ENCODE measurements around the gene SLAMF7. TPM values are rescaled to one million over a fixed set of nuclear protein-coding genes. Genes with fewer than 3 reads are reported as not detected.

SLAMF7 gene
- total and polyA plus RNA-seq, 2 of the 8 experiments (the other 6 are each of a cell fraction or from before 2014, with no cell fraction given) = not detected

DNA sequence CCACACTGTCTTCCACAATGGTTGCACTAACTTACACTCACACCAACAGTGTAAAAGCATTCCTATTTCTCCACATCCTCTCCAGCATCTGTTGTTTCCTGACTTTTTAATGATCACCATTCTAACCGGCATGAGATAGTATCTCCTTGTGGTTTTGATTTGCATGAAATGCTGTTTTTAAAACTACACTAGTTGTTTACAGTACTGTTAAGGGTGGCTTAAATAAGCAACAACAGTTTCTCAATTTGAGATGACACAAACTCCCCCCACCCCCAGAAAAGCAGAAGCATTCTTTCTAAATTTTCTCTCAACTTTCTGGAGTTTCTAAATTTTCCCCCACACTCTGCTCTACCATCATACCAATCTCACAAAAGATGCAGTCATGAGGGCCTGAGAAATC, 7.1 kb upstream of the SLAMF7 start:
- ChIA-PET CTCF (ENCODE audit: partially characterized antibody) (interaction anchor here (1.8 kb wide), 2 partner anchors 9 to 46 kb away, joined by 4 to 7 read pairs; no protein-coding TSS in a partner anchor), POLR2A (ENCODE audit: partially characterized antibody) (no interaction called here)
- Histone ChIP-seq H3K9ac (replicated peaks in 1 of 4; ENCODE audit: extremely low read depth in 1 of 4, low read depth in 3 of 4, low read length in 3 of 4) (no peak overlapping the region), H2BK120ac (replicated peaks; ENCODE audit: low read depth, low read length) (no peak overlapping the region), H2BK20ac (ENCODE audit: low read length) (no peak overlapping the region), H3K4me2 (ENCODE audit: insufficient read depth in 1 of 2, low read depth in 2 of 2, low read length in 2 of 2) (no peak overlapping the region), H3K36me3 (ENCODE audit: control insufficient read depth in 2 of 4, insufficient read depth in 4 of 4, low read length in 3 of 4) (no peaks in the 10 kb centered on the region), H2BK12ac (ENCODE audit: low read depth, low read length) (no peak overlapping the region), H4K5ac (ENCODE audit: insufficient read length, low read depth, low read length) (no peak overlapping the region), H3K9me3 (ENCODE audit: insufficient read depth in 2 of 2, low read depth in 1 of 2, low read length in 1 of 2) (no peaks in the 10 kb centered on the region), H3K18ac (ENCODE audit: extremely low read depth, low read length) (no peak overlapping the region), H3K79me2 (ENCODE audit: control insufficient read depth in 1 of 2, insufficient read depth in 2 of 2, low read length in 2 of 2) (no peaks in the 10 kb centered on the region), H3K23me2 (ENCODE audit: low read depth, low read length) (no peaks in the 10 kb centered on the region), H2AFZ (ENCODE audit: low read length) (no peak overlapping the region), H3K4me3 (ENCODE audit: extremely low read depth in 1 of 4, insufficient read depth in 2 of 4, low read depth in 3 of 4, low read length in 4 of 4) (no peak overlapping the region), H3K4me1 (replicated peaks in 1 of 4; ENCODE audit: control insufficient read depth in 3 of 4, insufficient read depth in 4 of 4, low read length in 3 of 4) (no peaks in the 10 kb centered on the region), H3K27me3 (replicated peaks in 1 of 4; ENCODE audit: control insufficient read depth in 3 of 4, extremely low read depth in 1 of 4, insufficient read depth in 3 of 4, low read length in 3 of 4) (no peaks in the 10 kb centered on the region), H3K4ac (replicated peaks; ENCODE audit: insufficient read length, low read depth, low read length) (no peak overlapping the region), H2AK5ac (ENCODE audit: low read depth, low read length) (no peak overlapping the region), H2BK15ac (ENCODE audit: low read length) (no peak overlapping the region), H3K56ac (replicated peaks; ENCODE audit: insufficient read length, low read depth, low read length) (no peak overlapping the region), H4K91ac (replicated peaks; ENCODE audit: insufficient read length, low read length) (no peak overlapping the region), H3K23ac (ENCODE audit: insufficient read length) (no peak overlapping the region), H3K27ac (ENCODE audit: low read depth, low read length) (no peak overlapping the region), H3K79me1 (ENCODE audit: low read depth, low read length) (no peaks in the 10 kb centered on the region), H3K14ac (ENCODE audit: insufficient read length) (no peak overlapping the region), H4K20me1 (replicated peaks in 1 of 2; ENCODE audit: control insufficient read depth in 1 of 2, insufficient read depth in 2 of 2, low read length in 2 of 2) (no peaks in the 10 kb centered on the region), H4K8ac (ENCODE audit: extremely low read depth, insufficient read depth, low read length) (no peak overlapping the region), H2BK5ac (ENCODE audit: low read depth, low read length) (no peak overlapping the region)
- TF ChIP-seq CBX5 (IDR thresholded peaks at IDR 0.05; ENCODE audit: low read depth, low read length) (no peak), PHF8 (conservative IDR thresholded peaks at IDR 0.05; ENCODE audit: low read depth, low read length) (no peak), SRF (IDR thresholded peaks at IDR 0.05; ENCODE audit: low read depth, low read length) (no peak), RXRA (IDR thresholded peaks at IDR 0.05; ENCODE audit: insufficient read depth, low read depth, low read length) (no peak), CEBPB (IDR thresholded peaks at IDR 0.05; ENCODE audit: low read depth, low read length) (no peak), SAP30 (IDR thresholded peaks at IDR 0.05; ENCODE audit: insufficient read depth, insufficient replicate concordance, low read length) (no peak), RAD21 (IDR thresholded peaks at IDR 0.05 in 1 of 2, conservative IDR thresholded peaks at IDR 0.05 in 1 of 2; ENCODE audit: low read depth in 2 of 2, low read length in 2 of 2) (no peak), YY1 (IDR thresholded peaks at IDR 0.05; ENCODE audit: low read depth, low read length) (no peak), TAF1 (IDR thresholded peaks at IDR 0.05; ENCODE audit: low read depth, low read length) (no peak), ASH2L (IDR thresholded peaks at IDR 0.05; ENCODE audit: low read length) (no peak), CBX8 (IDR thresholded peaks at IDR 0.05; ENCODE audit: borderline replicate concordance, low read depth, low read length) (no peak), GTF2F1 (IDR thresholded peaks at IDR 0.05; ENCODE audit: borderline replicate concordance, low read depth, low read length) (no peak), SIN3A (conservative IDR thresholded peaks at IDR 0.05 in 1 of 2, IDR thresholded peaks at IDR 0.05 in 1 of 2; ENCODE audit: low read depth in 1 of 2, low read length in 2 of 2) (no peak), BACH1 (IDR thresholded peaks at IDR 0.05; ENCODE audit: low read length) (no peak)
- TF ChIP-seq, protein P1, sequence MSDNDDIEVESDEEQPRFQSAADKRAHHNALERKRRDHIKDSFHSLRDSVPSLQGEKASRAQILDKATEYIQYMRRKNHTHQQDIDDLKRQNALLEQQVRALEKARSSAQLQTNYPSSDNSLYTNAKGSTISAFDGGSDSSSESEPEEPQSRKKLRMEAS (IDR thresholded peaks at IDR 0.05) = no peak
- no peak for FAIRE-seq
- DNase-seq (ENCODE audit: low read depth in 1 of 2, low spot score in 2 of 2) = no peak
- 80% methylated on average over 1 of the region's 1 CpG; no CpG with 5 or more reads in 1 of the 2 experiments for WGBS, 2 experiments (ENCODE audit: extremely low coverage in 1 of 2, insufficient coverage in 1 of 2, insufficient read length in 1 of 2, insufficient replicate concordance in 2 of 2, low coverage in 1 of 2, low lambda C conversion rate in 2 of 2, missing lambda C conversion rate in 1 of 2)

All from H1 (cell line).